ENCODE measurements around the gene NR2F6. TPM values are rescaled to one million over a fixed set of nuclear protein-coding genes. Genes with fewer than 3 reads are reported as not detected.
"Not testable (repeated sequence)": the region's sequence is repeated elsewhere in the genome, so short reads cannot be mapped to it uniquely, and the experiment has no call there.

The NR2F6 gene
- total RNA-seq, 1 donor from 2014 or later: 38.7 TPM

GRCh38 chr19:17281391-17282304 is 35.9 kb upstream of the NR2F6 start, which contains the start of gene ANKLE1:
TSS of gene ANKLE1 (plus strand) at chr19:17281901. CDS start at chr19:17281921, 20 bp downstream.
- no peak for TF ChIP-seq CTCF (IDR thresholded peaks at IDR 0.05)
- peaks cover 28% of the 10 kb centered on the region for H3K36me3 ChIP-seq
- DNase-seq (peak; percentile 78), ATAC-seq (peak; percentile 41 to 54)
- peaks cover 20% of the 10 kb centered on the region for H3K27me3 ChIP-seq (ENCODE audit: low read depth)
- no peak within 1 kb of the TSS for H3K27ac ChIP-seq
- intact Hi-C loops (cut with DNase I): loop anchor here (10.0 kb wide), 1 partner anchor 207 kb away; the partner anchor contains the start of genes HAUS8 and MYO9B
- no peaks in the 10 kb centered on the region for H3K9me3 ChIP-seq
- peaks cover 20% of the 10 kb centered on the region for H3K4me1 ChIP-seq
- peak within 1 kb of the TSS; percentile 49 for H3K4me3 ChIP-seq

GRCh38 chr19:17279436-17279835 is 33.7 kb upstream of the NR2F6 start:
- no peak for DNase-seq
- Histone ChIP-seq H3K27ac (no peak overlapping the region), H3K36me3 (peaks cover 50% of the 10 kb centered on the region), H3K4me1 (peaks cover 20% of the 10 kb centered on the region), H3K9me3 (no peaks in the 10 kb centered on the region), H3K4me3 (no peak overlapping the region), H3K27me3 (ENCODE audit: low read depth) (peaks cover 20% of the 10 kb centered on the region)
- ATAC-seq: no peak
- TF ChIP-seq CTCF (IDR thresholded peaks at IDR 0.05): no peak
- intact Hi-C loops (cut with DNase I): no loop called here

GRCh38 chr19:17275441-17276175 is 29.9 kb upstream of the NR2F6 start:
- intact Hi-C loops (cut with DNase I): no loop called here
- TF ChIP-seq CTCF (IDR thresholded peaks at IDR 0.05): no peak
- no peak overlapping the region for H3K4me3 ChIP-seq
- no peaks in the 10 kb centered on the region for H3K4me1 ChIP-seq
- DNase-seq (no peak), ATAC-seq (no peak)
- no peak overlapping the region for H3K27ac ChIP-seq
- no peaks in the 10 kb centered on the region for H3K9me3 ChIP-seq
- H3K36me3 ChIP-seq: peaks cover 85% of the 10 kb centered on the region
- H3K27me3 ChIP-seq (ENCODE audit: low read depth): peaks cover 1% of the 10 kb centered on the region

- H3K4me3 ChIP-seq; H3K9me3 ChIP-seq; H3K27ac ChIP-seq; ATAC-seq; DNase-seq; H3K4me1 ChIP-seq; intact Hi-C loops (cut with DNase I); H3K27me3 ChIP-seq (ENCODE audit: low read depth): not testable (repeated sequence)
- H3K36me3 ChIP-seq: peaks cover 92% of the 10 kb centered on the region
Observed at GRCh38 chr19:17274892-17275291, 29.2 kb upstream of the NR2F6 start.

- TF ChIP-seq CTCF (IDR thresholded peaks at IDR 0.05): no peak
- intact Hi-C loops (cut with DNase I): no loop called here
- Histone ChIP-seq H3K9me3 (no peaks in the 10 kb centered on the region), H3K4me1 (peaks cover 22% of the 10 kb centered on the region), H3K27ac (no peak overlapping the region), H3K36me3 (peaks cover 50% of the 10 kb centered on the region), H3K27me3 (ENCODE audit: low read depth) (no peaks in the 10 kb centered on the region), H3K4me3 (no peak overlapping the region)
- ATAC-seq (no peak), DNase-seq (no peak)
Observed at GRCh38 chr19:17268754-17269153, 23.0 kb upstream of the NR2F6 start.
